HepG2 (cell line): ENCODE data around the gene CAMTA1. TPM values are rescaled to one million over a fixed set of nuclear protein-coding genes. Genes with fewer than 3 reads are reported as not detected.
A peak's percentile ranks its signal among the peaks of the same experiment; 100 is the strongest.

ENCODE experiments used
- ATAC-seq: fragments of 200-7000 bp; cut with Tn5 transposase; 3 replicates; pipeline ENCODE4 v1.9.1; 2020; ENCODE audit warnings: mild to moderate bottlenecking, moderate library complexity
- BruUV-seq: library from RNA; stranded (reverse); fragments of 400-500 nt; replicated peaks from 2 replicates; lab custom pipeline; 2021; lab: Mats Ljungman, UMichigan
- CTCF ChIA-PET: fragments of 300-600 bp; formaldehyde crosslinking; extraction: SDS; loops from one replicate; lab custom pipeline; 2021; ENCODE audit warnings: low total read pairs, inconsistent platforms, low intra/inter-chr PET ratio; lab: Yijun Ruan, JAX
- POLR2A ChIA-PET: fragments of 350-600 bp; sonication (Branson Sonifier 250); formaldehyde crosslinking; loops from one replicate; lab custom pipeline; 2020; ENCODE audit warnings: antibody characterized with exemption, inconsistent platforms; lab: Yijun Ruan, JAX
- DNase-seq: peaks from one replicate; pipeline ENCODE4 v3.0.0-alpha.2; 2015; ENCODE audit warnings: low spot score
- FAIRE-seq: peaks from 3 replicates; lab custom pipeline; 2011; peaks lifted over from hg19 to GRCh38; lab: Jason Lieb, UNC
- H2AFZ ChIP-seq: one replicate; pipeline ENCODE4 v1.6.1; 2011; ENCODE audit warnings: low read length, inconsistent platforms
- H3K27ac ChIP-seq: fragments of 300-600 bp; 3 replicates; pipeline ENCODE4 v1.8.0; 2011; ENCODE audit warnings: mixed run types, mild to moderate bottlenecking, mixed read lengths, low read length, inconsistent platforms; ENCODE audit not compliant: insufficient read depth; ENCODE audit errors: extremely low read length
- H3K27me3 ChIP-seq, 2 experiments: fragments of 200-600 bp in 1 of 2; 2 replicates in 1 of 2; 3 replicates in 1 of 2; pipeline versions ENCODE4 v1.6.0 to v1.8.0; 2011; ENCODE audit warnings: low read length in 2 of 2, mild to moderate bottlenecking in 2 of 2, moderate library complexity in 2 of 2, inconsistent platforms in 1 of 2; ENCODE audit not compliant: insufficient read depth in 2 of 2, control insufficient read depth in 1 of 2
- H3K36me3 ChIP-seq, 2 experiments: fragments of 200-600 bp in 1 of 2; replicated peaks in 1 of 2; 2 replicates in 1 of 2; 3 replicates in 1 of 2; pipeline versions ENCODE4 v1.5.1 to v1.8.0; 2011; ENCODE audit warnings: low read length in 2 of 2, inconsistent platforms in 1 of 2; ENCODE audit not compliant: insufficient read depth in 2 of 2, control insufficient read depth in 1 of 2
- H3K4me1 ChIP-seq: 2 replicates; pipeline ENCODE4 v1.5.1; 2012; ENCODE audit warnings: low read length, inconsistent platforms; ENCODE audit not compliant: insufficient read depth
- H3K4me2 ChIP-seq: 2 replicates; pipeline ENCODE4 v1.6.0; 2011; ENCODE audit warnings: low read depth, low read length, inconsistent platforms
- H3K4me3 ChIP-seq, 3 experiments: fragments of 200-600 bp in 1 of 3; sonication (generic), shearing (Covaris generic) in 1 of 3; replicated peaks in 1 of 3; 2 replicates each; pipeline ENCODE4 v1.5.1; 2011 to 2016; ENCODE audit warnings: low read length in 3 of 3, inconsistent platforms in 2 of 3, low read depth in 2 of 3, mild to moderate bottlenecking in 2 of 3, control low read depth in 1 of 3, mixed read lengths in 1 of 3; ENCODE audit not compliant: insufficient read depth in 1 of 3
- H3K79me2 ChIP-seq: one replicate; pipeline ENCODE4 v1.6.1; 2011; ENCODE audit warnings: low read length, inconsistent platforms; ENCODE audit not compliant: insufficient read depth
- H3K9ac ChIP-seq: 2 replicates; pipeline ENCODE4 v1.6.0; 2011; ENCODE audit warnings: mild to moderate bottlenecking, low read depth, low read length, inconsistent platforms; ENCODE audit not compliant: insufficient read depth
- H3K9me3 ChIP-seq: 2 replicates; pipeline ENCODE4 v1.5.1; 2012; ENCODE audit warnings: mild to moderate bottlenecking, low read length
- H4K20me1 ChIP-seq: 2 replicates; pipeline ENCODE4 v1.6.0; 2011; ENCODE audit warnings: inconsistent platforms, mild to moderate bottlenecking, low read length, moderate library complexity; ENCODE audit not compliant: insufficient read depth
- GPN1 ChIP-seq: sonication (generic); formaldehyde crosslinking; IDR thresholded peaks from 2 replicates; pipeline ENCODE4 v1.5.1; 2020; ENCODE audit warnings: missing genetic modification reagents, borderline replicate concordance
- IRX3 ChIP-seq: sonication (generic); formaldehyde crosslinking; IDR thresholded peaks from 2 replicates; pipeline ENCODE4 v1.8.1; 2023; ENCODE audit warnings: mild to moderate bottlenecking, low read depth, missing genetic modification reagents, borderline replicate concordance
- MAFK ChIP-seq, 2 experiments: IDR thresholded peaks in 1 of 2; conservative IDR thresholded peaks in 1 of 2; 2 replicates each; pipeline ENCODE4 v1.6.1; 2011; ENCODE audit warnings: improper control_type of control experiment in 2 of 2, low read length in 2 of 2
- SNAPC2 ChIP-seq: sonication (generic); formaldehyde crosslinking; IDR thresholded peaks from 2 replicates; pipeline ENCODE4 v1.8.1; 2022; ENCODE audit warnings: mild to moderate bottlenecking, missing genetic modification reagents
- SSRP1 ChIP-seq: IDR thresholded peaks from 2 replicates; pipeline ENCODE4 v1.6.1; 2016; ENCODE audit warnings: control low read depth
- ZNF121 ChIP-seq: sonication (generic); formaldehyde crosslinking; IDR thresholded peaks from 2 replicates; pipeline ENCODE4 v1.5.0; 2020; ENCODE audit warnings: mild to moderate bottlenecking, missing genetic modification reagents
- WGBS: methylation state at CpG from one replicate; pipeline ENCODE4 v1.1.6; 2017; ENCODE audit warnings: low lambda C conversion rate; 5-methylcytosine and 5-hydroxymethylcytosine counted together
- in situ Hi-C: cut with HindIII; loops from 2 replicates; pipeline ENCODE4 v1.10.0; 2017; ENCODE audit warnings: low pct_unique_long_range_greater_than_20kb; ENCODE audit not compliant: extremely low pct_ligation_motif_present
- intact Hi-C: fragments of 100-400 bp; cut with micrococcal nuclease; formaldehyde crosslinking; loops from one replicate; pipeline ENCODE4 v1.10.0; 2022; ENCODE audit not compliant: unreplicated experiment
- polyA plus RNA-seq, 8 experiments: library from polyadenylated mRNA; depleted of rRNA in 3 of 8; stranded (reverse) in 7 of 8; unstranded in 1 of 8; fragments of >200 nt; fragmentation: Illumina TruSeq in 4 of 8; extraction: Trizol in 4 of 8; gene quantifications; 2 replicates each; pipeline versions ENCODE4 v1.2.1 to v1.2.3, GENCODE V29; 2011 to 2016; ENCODE audit warnings: low read depth in 4 of 8, missing spikeins in 1 of 8, mixed read lengths in 1 of 8; ENCODE audit not compliant: insufficient read depth in 1 of 8
- total RNA-seq, 5 experiments: library from RNA; depleted of rRNA; stranded (reverse); fragments of >200 nt; fragmentation: Illumina TruSeq; extraction: Trizol; gene quantifications; 2 replicates each; pipeline ENCODE4 v1.2.3, GENCODE V29; 2016; ENCODE audit warnings: low read depth in 1 of 5

The CAMTA1 gene
- total and polyA plus RNA-seq, 2 of the 13 experiments (the other 11 are each of a cell fraction or from before 2014, with no cell fraction given) = 25.0 to 36.4 TPM

DNA sequence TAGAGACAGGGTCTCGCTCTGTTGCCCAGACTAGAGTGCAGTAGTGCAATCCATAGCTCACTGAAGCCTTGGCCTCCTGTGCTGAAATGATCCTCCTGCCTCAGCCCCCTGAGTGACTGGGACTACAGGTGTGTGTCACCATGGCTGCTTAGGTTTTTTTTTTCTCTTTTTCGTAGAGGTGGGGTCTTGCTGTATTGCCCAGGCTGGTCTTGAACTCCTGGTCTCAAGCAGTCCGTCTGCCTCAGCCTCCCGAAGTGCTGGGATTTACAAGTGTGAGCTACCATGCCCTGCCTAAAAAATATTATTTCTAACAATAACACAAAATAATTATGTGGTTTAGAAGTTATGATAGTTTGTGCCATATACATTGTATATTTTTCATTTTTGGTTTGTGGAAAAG lies 9.9 kb downstream of the CAMTA1 start:
- no peaks in the 10 kb centered on the region for H3K27me3 ChIP-seq
- WGBS = 97% methylated on average over 4 of the region's 4 CpGs
- in situ Hi-C loops = loop anchor here (5.0 to 10.0 kb wide), 2 partner anchors 92 to 280 kb away; no protein-coding TSS in a partner anchor
- no peaks in the 10 kb centered on the region for H3K9me3 ChIP-seq
- FAIRE-seq = no peak
- peaks cover 71% of the 10 kb centered on the region for H3K79me2 ChIP-seq
- no peak overlapping the region for H3K27ac ChIP-seq
- no peak overlapping the region for H3K4me3 ChIP-seq
- TF ChIP-seq GPN1 (CRISPR knock-in tag) (no peak), ZNF121 (CRISPR knock-in tag) (peak; percentile 78; the same call in 1 of the 2 replicates), SNAPC2 (CRISPR knock-in tag) (no peak)
- peaks cover 2% of the 10 kb centered on the region for H3K4me1 ChIP-seq
- no peak overlapping the region for H3K4me2 ChIP-seq
- H3K9ac ChIP-seq = no peak overlapping the region
- ATAC-seq = no peak
- H4K20me1 ChIP-seq = 0 out of 2 replicates have a peak, but pooled peaks cover 3% of the 10 kb centered on the region
- ChIA-PET POLR2A (interaction anchor here (1.2 kb wide), 1 partner anchor 10 kb away, joined by 3 read pairs; the partner anchor contains the start of gene CAMTA1), CTCF (no interaction called here)
- H3K36me3 ChIP-seq = peaks cover 1 to 15% of the 10 kb centered on the region in 2 experiments; a peak in 3 of 5 replicates
- H2AFZ ChIP-seq = no peak overlapping the region
- no TSS peak for BruUV-seq
- intact Hi-C loops = loop anchor here (10.0 kb wide), 1 partner anchor 280 kb away; no protein-coding TSS in a partner anchor
- DNase-seq = no peak

GRCh38 chr1:6795661-6796060 lies 10.4 kb downstream of the CAMTA1 start:
- no TSS peak for BruUV-seq
- no peaks in the 10 kb centered on the region for H3K9me3 ChIP-seq
- FAIRE-seq = no peak
- 0 out of 2 replicates have a peak, but pooled peaks cover 3% of the 10 kb centered on the region for H4K20me1 ChIP-seq
- ChIA-PET POLR2A (interaction anchor here (0.7 to 1.2 kb wide), 2 partner anchors 11 to 13 kb away, joined by 3 to 7 read pairs; partner anchors contain the start of gene CAMTA1), CTCF (no interaction called here)
- TF ChIP-seq MAFK (conservative IDR thresholded peaks at IDR 0.05 in 1 of 2, IDR thresholded peaks at IDR 0.05 in 1 of 2; ENCODE audit: low read length in 2 of 2) = peak in 1 of 2 experiments; percentile 28; a peak in 2 of 4 replicates
- no peak for TF ChIP-seq IRX3 (CRISPR knock-in tag)
- no peak for TF ChIP-seq SSRP1 (CRISPR knock-in tag)
- peaks cover 1 to 15% of the 10 kb centered on the region in 2 experiments; a peak in 3 of 5 replicates for H3K36me3 ChIP-seq
- peaks cover 67% of the 10 kb centered on the region for H3K79me2 ChIP-seq
- H3K27ac ChIP-seq = no peak overlapping the region
- intact Hi-C loops (loop anchor here (10.0 kb wide), 1 partner anchor 279 kb away; no protein-coding TSS in a partner anchor), in situ Hi-C loops (loop anchor here (5.0 to 10.0 kb wide), 2 partner anchors 92 to 279 kb away; no protein-coding TSS in a partner anchor)
- no peak for DNase-seq
- H3K4me1 ChIP-seq = no peaks in the 10 kb centered on the region
- no peak overlapping the region for H2AFZ ChIP-seq
- H3K27me3 ChIP-seq = no peaks in the 10 kb centered on the region
- 92% methylated on average over 2 of the region's 2 CpGs for WGBS
- H3K4me3 ChIP-seq = no peak overlapping the region
- no peak for ATAC-seq
- no peak overlapping the region for H3K4me2 ChIP-seq
- H3K9ac ChIP-seq = no peak overlapping the region
